ENCODE results near the gene POP4. TPM values are rescaled to one million over a fixed set of nuclear protein-coding genes. Genes with fewer than 3 reads are reported as not detected.
A peak's percentile ranks its signal among the peaks of the same experiment; 100 is the strongest.

POP4 gene
- total RNA-seq, 2 experiments from 2014 or later = 102 to 103 TPM

DNA sequence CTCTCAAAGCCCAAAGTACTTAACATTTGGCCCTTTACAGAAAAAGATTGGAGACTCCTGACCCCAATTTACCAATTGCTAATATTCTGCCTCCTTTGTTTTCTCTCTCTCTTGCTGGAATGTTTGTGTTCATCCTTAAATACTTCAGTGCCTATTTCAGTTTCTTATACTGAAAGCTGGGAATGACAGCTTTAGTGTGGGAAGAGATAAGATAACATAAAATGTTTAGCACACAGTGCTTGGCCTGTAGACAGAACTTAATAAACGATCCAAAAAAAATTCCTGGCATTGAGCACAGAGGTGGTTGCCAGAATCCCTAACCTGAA lies 56.2 kb downstream of the POP4 start:
- Mint-ChIP-seq H3K4me1 (ENCODE audit: low read depth) (peaks cover 35% of the 10 kb centered on the region), H3K4me3 (no peak overlapping the region), H3K27ac (peak overlapping the region; percentile 43), H3K36me3 (peaks cover 8% of the 10 kb centered on the region), H3K9me3 (no peaks in the 10 kb centered on the region), H3K27me3 (no peaks in the 10 kb centered on the region)
- DNase-seq = no peak
- CTCF ChIA-PET = interaction anchor here (1.3 to 3.7 kb wide), 8 partner anchors 11 to 56 kb away, joined by 3 to 20 read pairs (median 8); partner anchors contain the start of gene POP4
- POLR2A ChIA-PET = interaction anchor here (0.6 to 2.6 kb wide), 4 partner anchors 10 to 215 kb away, joined by 3 to 12 read pairs (median 4); partner anchors contain the start of gene C19orf12
- intact Hi-C loops (cut with micrococcal nuclease) = no loop called here

DNA sequence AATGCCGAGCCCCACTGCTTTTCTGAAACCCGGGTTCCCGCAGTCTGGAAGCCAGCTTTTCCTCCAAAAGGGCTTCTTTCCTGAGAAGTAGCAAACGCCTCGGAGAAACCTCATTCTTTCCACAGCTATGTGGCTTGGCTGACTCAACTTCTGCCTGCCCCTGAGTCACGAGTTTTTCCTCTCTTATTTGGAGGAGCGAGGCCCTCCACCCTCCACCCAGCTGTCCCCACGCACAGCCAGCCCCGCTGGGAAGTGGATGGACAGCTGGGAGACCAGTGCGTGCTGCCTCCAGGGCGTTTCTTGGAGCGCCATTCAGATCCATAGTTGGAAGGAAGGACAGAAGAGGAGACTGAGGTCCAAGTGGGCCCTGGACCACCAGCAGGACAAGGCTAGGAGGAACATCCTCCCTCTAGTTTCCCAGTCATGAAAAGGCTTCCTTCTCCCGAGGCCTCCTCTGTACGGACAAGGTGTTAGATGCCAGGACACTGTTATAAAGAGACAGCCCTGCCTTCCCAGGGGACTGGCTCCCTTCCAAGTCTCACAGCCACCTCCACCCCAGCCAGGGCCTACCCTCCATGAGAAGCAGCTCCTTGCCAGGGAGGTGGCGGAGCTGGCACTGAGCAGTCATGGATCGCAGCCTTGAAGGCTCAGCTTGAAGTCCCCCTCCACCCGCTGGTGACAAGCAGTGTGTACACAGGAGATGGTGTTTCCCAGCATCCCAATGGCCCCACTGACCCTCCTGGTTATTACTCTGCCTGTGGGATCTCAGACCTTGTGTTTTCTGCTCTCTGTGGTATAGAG lies 56.7 kb downstream of the POP4 start:
- ChIA-PET CTCF (interaction anchor here (0.9 to 3.7 kb wide), 10 partner anchors 10 to 57 kb away, joined by 3 to 20 read pairs (median 6); partner anchors contain the start of gene POP4), POLR2A (interaction anchor here (1.1 to 2.6 kb wide), 3 partner anchors 10 to 56 kb away, joined by 3 to 12 read pairs (median 5); partner anchors contain the start of gene C19orf12)
- DNase-seq = peak; percentile 63
- peaks cover 40% of the 10 kb centered on the region for H3K4me1 Mint-ChIP-seq (ENCODE audit: low read depth)
- H3K9me3 Mint-ChIP-seq = no peaks in the 10 kb centered on the region
- H3K27ac Mint-ChIP-seq = peak overlapping the region; percentile 51
- H3K4me3 Mint-ChIP-seq = no peak overlapping the region
- peaks cover 12% of the 10 kb centered on the region for H3K36me3 Mint-ChIP-seq
- H3K27me3 Mint-ChIP-seq = no peaks in the 10 kb centered on the region
- intact Hi-C loops (cut with micrococcal nuclease) = no loop called here

DNA sequence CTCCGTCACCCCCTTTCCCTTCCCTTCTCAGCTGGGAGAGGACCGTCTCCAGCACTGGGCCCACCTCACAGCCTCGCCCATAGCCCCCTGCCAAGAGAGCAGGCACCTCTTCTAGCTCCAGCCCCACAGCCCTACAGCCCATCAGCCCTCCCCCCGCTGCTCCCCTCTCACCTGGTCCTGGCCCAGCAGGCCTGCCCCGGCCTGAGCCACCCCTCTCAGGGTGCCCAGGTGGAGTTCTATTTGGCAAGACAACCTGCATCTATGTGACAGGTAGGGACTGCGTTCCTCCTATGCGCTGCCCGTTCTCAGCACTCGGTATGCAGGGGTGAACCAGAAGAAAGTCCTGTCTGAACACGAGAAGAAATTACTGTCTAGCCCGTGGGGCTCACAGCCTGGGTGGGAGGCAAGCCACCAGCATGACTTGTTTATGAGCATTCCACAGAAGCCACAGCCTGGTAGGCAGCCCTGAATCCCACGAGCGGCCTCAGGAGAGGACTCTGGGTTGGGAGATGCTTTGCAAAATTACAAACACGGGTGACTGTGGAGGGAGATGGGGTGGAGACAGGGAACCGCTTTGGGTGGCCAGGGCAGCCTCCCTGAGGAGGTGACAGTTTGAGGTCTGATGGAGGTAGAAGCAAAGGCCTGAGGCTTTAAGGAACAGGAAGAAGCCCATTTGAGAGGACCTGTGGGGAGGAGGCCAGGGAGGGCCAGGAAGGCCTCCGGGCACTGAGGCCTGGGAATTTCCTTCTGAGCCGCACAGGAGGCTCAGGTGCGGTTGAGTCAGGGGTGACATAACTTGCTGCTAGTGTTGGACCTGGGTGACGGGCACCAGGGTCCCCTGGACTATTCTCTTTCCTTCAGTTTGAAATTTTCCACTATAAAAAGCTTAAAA lies 58.0 kb downstream of the POP4 start:
- no peak for DNase-seq
- Mint-ChIP-seq H3K4me1 (ENCODE audit: low read depth) (peaks cover 53% of the 10 kb centered on the region), H3K36me3 (peaks cover 12% of the 10 kb centered on the region), H3K9me3 (no peaks in the 10 kb centered on the region), H3K27ac (no peak overlapping the region), H3K4me3 (peak overlapping the region; percentile 63), H3K27me3 (no peaks in the 10 kb centered on the region)
- intact Hi-C loops (cut with micrococcal nuclease) = no loop called here
- ChIA-PET POLR2A (interaction anchor here (1.6 to 5.4 kb wide), 3 partner anchors 8 to 57 kb away, joined by 7 to 46 read pairs (median 12); partner anchors contain the start of gene POP4), CTCF (interaction anchor here (0.9 to 5.7 kb wide), 9 partner anchors 9 to 58 kb away, joined by 3 to 70 read pairs (median 8); partner anchors contain the start of genes C19orf12 and POP4)

DNA sequence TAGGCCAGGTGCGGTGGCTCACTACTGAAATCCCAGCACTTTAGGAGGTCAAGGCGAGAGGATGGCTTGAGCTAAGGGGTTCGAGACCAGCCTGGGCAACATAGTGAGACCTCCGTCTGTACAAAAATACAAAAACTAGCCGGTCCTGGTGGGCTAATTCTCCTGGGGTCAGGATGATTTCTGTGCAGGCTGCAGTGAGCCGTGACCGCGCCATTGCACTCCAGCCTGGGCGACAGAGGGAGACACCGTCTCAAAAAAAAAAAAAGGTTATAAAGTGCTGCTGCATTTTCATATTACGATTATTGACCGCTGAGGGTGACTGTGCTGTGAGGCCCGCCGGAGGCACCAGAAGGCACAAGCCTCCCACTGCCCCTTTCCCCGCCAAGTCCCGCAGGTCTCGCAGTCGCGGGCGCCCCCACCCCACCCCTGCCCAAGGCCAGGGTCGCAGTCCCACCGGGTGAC lies 58.7 kb downstream of the POP4 start:
- DNase-seq = no peak
- intact Hi-C loops (cut with micrococcal nuclease) = loop anchor here (1.0 kb wide), 1 partner anchor 41 kb away; no protein-coding TSS in a partner anchor
- H3K9me3 Mint-ChIP-seq = no peaks in the 10 kb centered on the region
- ChIA-PET CTCF (interaction anchor here (0.7 to 5.7 kb wide), 11 partner anchors 14 to 59 kb away, joined by 3 to 70 read pairs (median 8); partner anchors contain the start of genes C19orf12 and POP4), POLR2A (interaction anchor here (0.9 to 5.4 kb wide), 7 partner anchors 8 to 58 kb away, joined by 3 to 46 read pairs (median 7); partner anchors contain the start of gene POP4)
- H3K4me1 Mint-ChIP-seq (ENCODE audit: low read depth) = peaks cover 60% of the 10 kb centered on the region
- H3K36me3 Mint-ChIP-seq = peaks cover 14% of the 10 kb centered on the region
- no peaks in the 10 kb centered on the region for H3K27me3 Mint-ChIP-seq
- H3K4me3 Mint-ChIP-seq = peak overlapping the region; percentile 63
- peak overlapping the region; percentile 65 for H3K27ac Mint-ChIP-seq

DNA sequence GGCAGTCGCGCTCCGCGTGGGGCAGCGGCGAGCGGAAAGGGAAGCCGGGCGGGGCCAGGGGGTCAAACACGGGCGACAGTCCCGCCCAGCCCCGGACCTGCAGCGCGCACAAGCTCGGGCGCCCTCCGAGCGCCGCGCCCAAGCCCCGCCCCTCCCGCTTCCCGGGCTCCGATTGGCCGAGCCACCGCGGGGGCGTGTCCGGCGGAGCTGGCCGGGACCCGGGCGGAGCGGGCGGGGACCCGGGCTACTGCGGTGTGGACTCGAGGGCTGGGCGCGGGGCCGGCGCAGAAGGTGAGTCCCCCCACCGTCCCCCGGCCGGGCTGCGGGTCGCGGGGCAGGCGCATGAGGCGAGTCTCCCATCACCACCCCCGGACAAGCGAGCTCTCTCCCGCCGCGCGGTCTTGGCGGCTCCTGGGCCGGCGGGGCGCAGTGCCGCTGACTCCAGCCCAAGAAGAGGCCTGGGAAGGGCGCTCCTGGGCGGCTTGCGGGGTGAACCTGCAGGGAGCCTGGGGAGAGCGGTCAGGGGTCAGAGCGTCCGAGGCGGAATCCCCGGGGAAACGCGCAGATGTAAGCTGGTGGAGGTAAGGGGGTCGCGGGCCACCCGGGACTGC lies 59.2 kb downstream of the POP4 start, which contains the start of gene PLEKHF1:
TSS of gene PLEKHF1 (plus strand) at position 247 of the 611 bp plus-strand sequence. CDS start 8,379 bp downstream, outside the sequence.
- ChIA-PET POLR2A (interaction anchor here (0.9 to 5.4 kb wide), 7 partner anchors 10 to 59 kb away, joined by 3 to 46 read pairs (median 4); partner anchors contain the start of gene POP4), CTCF (interaction anchor here (0.7 to 5.7 kb wide), 13 partner anchors 13 to 59 kb away, joined by 3 to 70 read pairs (median 8); partner anchors contain the start of genes C19orf12 and POP4)
- H3K4me1 Mint-ChIP-seq (ENCODE audit: low read depth) = peaks cover 64% of the 10 kb centered on the region
- peaks cover 19% of the 10 kb centered on the region for H3K36me3 Mint-ChIP-seq
- peak within 1 kb of the TSS; percentile 82 for H3K4me3 Mint-ChIP-seq
- H3K27ac Mint-ChIP-seq = peak within 1 kb of the TSS; percentile 99
- no peaks in the 10 kb centered on the region for H3K27me3 Mint-ChIP-seq
- intact Hi-C loops (cut with micrococcal nuclease) = loop anchor here (1.0 kb wide), 1 partner anchor 42 kb away; no protein-coding TSS in a partner anchor
- no peaks in the 10 kb centered on the region for H3K9me3 Mint-ChIP-seq
- peak; percentile 91 for DNase-seq

DNA sequence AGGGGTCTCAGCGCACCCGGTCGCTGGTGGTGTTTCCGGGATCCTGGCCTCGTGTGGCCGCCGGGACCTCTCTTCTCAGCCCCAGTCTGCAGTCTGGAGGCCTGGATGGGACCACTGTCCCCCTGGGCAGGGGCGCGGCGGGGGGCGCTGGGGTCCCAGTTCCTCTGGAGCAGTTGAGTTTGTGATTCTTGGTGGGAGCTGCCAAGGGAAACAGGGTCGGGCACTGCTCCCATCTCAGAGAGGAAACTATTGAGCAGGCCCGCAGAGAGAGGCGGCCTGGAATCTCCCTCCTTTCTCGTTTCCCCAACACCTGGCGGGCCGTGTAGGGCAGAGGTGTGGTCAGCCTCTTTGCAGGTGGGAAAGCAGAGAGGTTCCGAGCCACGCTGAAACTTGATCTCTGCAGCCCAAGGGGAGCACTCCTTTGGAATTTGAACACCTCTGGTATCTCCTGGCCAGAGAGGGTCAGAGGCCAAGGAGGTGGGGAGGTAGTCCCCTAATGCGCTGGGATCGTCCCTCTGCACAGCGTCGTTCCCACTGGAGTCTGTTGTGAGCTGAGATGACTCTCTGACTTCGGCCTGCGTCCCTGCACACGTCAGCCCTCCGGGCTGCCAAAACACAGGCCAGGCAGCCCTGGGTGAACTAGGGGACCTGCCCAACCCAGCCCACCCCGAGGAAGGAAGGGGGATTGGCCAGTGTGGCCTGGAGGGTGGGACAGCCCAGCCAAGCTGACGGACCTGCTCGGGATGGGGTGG lies 59.9 kb downstream of the POP4 start:
- Mint-ChIP-seq H3K36me3 (peaks cover 24% of the 10 kb centered on the region), H3K9me3 (no peaks in the 10 kb centered on the region), H3K4me1 (ENCODE audit: low read depth) (peaks cover 67% of the 10 kb centered on the region), H3K27ac (peak overlapping the region; percentile 99), H3K27me3 (no peaks in the 10 kb centered on the region), H3K4me3 (peak overlapping the region; percentile 82)
- DNase-seq = no peak
- intact Hi-C loops (cut with micrococcal nuclease) = loop anchor here (1.0 to 2.0 kb wide), 2 partner anchors 43 to 49 kb away; partner anchors contain the start of gene C19orf12
- POLR2A ChIA-PET = interaction anchor here (0.9 to 5.4 kb wide), 9 partner anchors 10 to 59 kb away, joined by 3 to 46 read pairs (median 4); partner anchors contain the start of gene POP4
- CTCF ChIA-PET = interaction anchor here (0.6 to 5.7 kb wide), 18 partner anchors 12 to 930 kb away, joined by 3 to 70 read pairs (median 8); partner anchors contain the start of genes C19orf12 and POP4

Other genes starting within 250 kb of the POP4 start
- not detected for gene VSTM2B, start 80.3 kb upstream of the POP4 start, total RNA-seq
- gene PLEKHF1, start 59.2 kb downstream of the POP4 start, total RNA-seq = 10 to 100 TPM; 23.6 to 24.3 TPM
- gene C19orf12, start 109.0 kb downstream of the POP4 start, total RNA-seq = 10 to 100 TPM; 32.6 to 32.8 TPM
- 10 to 100 TPM; 29.3 to 29.7 TPM for gene CCNE1, start 205.7 kb downstream of the POP4 start, total RNA-seq

Data from activated CD4-positive, alpha-beta memory T cell treated with anti-CD3 and anti-CD28 coated beads for 36 hours (primary cell).